BLaER1 treated with 17β-estradiol and CSF1 and Interleukin-3, amounts not matched to agents 10 nM and 100 nM (cell line): Measurements from ENCODE around the gene RBM38.
"Not testable (repeated sequence)": the region's sequence is repeated elsewhere in the genome, so short reads cannot be mapped to it uniquely, and the experiment has no call there.

ENCODE experiments used
- H3K27ac ChIP-seq, 11 experiments: shearing (Covaris generic); formaldehyde crosslinking; 2 replicates each; pipeline ENCODE4 v1.8.1; 2022
- H3K27me3 ChIP-seq, 11 experiments: shearing (Covaris generic); formaldehyde crosslinking; 2 replicates each; pipeline ENCODE4 v1.8.1; 2022
- H3K36me3 ChIP-seq, 11 experiments: shearing (Covaris generic); formaldehyde crosslinking; 2 replicates each; pipeline ENCODE4 v1.8.1; 2022
- H3K4me1 ChIP-seq, 10 experiments: shearing (Covaris generic); formaldehyde crosslinking; 2 replicates each; pipeline ENCODE4 v1.8.1; 2022
- H3K4me2 ChIP-seq, 11 experiments: shearing (Covaris generic); formaldehyde crosslinking; 2 replicates each; pipeline ENCODE4 v1.8.1; 2022
- H3K4me3 ChIP-seq, 10 experiments: shearing (Covaris generic); formaldehyde crosslinking; 2 replicates each; pipeline ENCODE4 v1.8.1; 2022
- H3K9ac ChIP-seq, 11 experiments: shearing (Covaris generic); formaldehyde crosslinking; 2 replicates each; pipeline ENCODE4 v1.8.1; 2022
- H3K9me3 ChIP-seq, 11 experiments: shearing (Covaris generic); formaldehyde crosslinking; replicated peaks in 1 of 11; 2 replicates each; pipeline ENCODE4 v1.8.1; 2022
- H4K20me1 ChIP-seq, 11 experiments: shearing (Covaris generic); formaldehyde crosslinking; 2 replicates each; pipeline ENCODE4 v1.8.1; 2022
- Cebpa-rat ChIP-seq, 11 experiments: shearing (Covaris generic); IDR thresholded peaks; 2 replicates each; pipeline ENCODE4 v1.8.1; 2022

The RBM38 gene

DNA sequence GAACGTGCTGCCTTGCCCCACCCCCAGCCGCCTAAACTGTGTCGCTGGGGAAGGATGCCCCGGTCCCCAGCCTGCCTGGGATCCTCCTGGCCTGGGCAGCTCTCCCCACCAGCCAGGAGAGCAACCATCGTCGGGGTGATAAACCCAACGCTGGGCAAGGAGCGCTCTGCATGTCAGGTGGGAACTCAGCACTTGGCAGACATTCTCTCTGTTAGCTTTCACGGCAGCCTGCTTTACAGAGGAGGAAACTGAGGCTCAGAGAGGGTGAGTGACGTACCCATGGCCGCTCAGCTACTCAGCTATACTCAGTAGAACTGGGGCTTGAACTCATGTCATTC, 37.9 kb downstream of the RBM38 start:
- Histone ChIP-seq H3K4me2 (peak overlapping the region; percentile 74 to 97 (median 90)), H3K36me3 (no peaks in the 10 kb centered on the region), H3K27me3 (no peaks in the 10 kb centered on the region), H3K4me1 (peaks cover 95 to 100% (median 98%) of the 10 kb centered on the region in 10 experiments), H3K9me3 (peaks cover 0 to 6% (median 0%) of the 10 kb centered on the region in 11 experiments; a peak in 1 of 22 replicates), H3K27ac (peak overlapping the region in 10 of 11 experiments; percentile 56 to 100 (median 98); a peak in 20 of 22 replicates), H3K9ac (peak overlapping the region in 9 of 11 experiments; percentile 55 to 91 (median 87); a peak in 18 of 22 replicates), H4K20me1 (no peaks in the 10 kb centered on the region), H3K4me3 (peak overlapping the region in 2 of 10 experiments; percentile 1 to 4; a peak in 2 of 20 replicates)
- TF ChIP-seq Cebpa-rat (IDR thresholded peaks at IDR 0.05): no peak

DNA sequence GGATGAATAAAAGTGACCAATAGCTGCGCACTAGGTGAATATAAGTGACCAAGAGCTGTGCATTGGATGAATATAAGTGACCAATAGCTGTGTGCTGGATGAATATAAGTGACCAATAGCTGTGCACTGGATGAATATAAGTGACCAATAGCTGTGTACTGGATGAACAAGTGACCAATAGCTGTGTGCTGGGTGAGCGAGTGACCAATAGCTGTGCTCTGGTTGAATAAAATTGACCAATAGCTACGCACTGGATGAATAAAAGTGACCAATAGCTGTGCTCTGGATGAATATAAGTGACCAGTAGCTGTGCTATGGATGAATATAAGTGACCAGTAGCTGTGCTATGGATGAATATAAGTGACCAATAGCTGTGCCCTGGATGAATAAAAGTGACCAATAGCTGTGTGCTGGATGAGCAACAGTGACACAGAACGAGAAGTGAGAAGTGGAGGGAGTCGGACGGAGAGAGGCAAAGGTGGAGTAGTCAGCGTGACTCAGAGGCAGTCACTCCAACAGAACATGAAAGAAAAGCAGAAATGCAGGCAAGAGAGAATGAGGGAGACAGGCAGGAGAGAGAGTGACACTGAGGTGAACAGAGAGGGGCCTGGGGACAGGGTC, 38.5 kb downstream of the RBM38 start:
- Histone ChIP-seq H3K27ac (peak overlapping the region in 10 of 11 experiments; percentile 56 to 100 (median 98); a peak in 20 of 22 replicates), H3K9ac (peak overlapping the region in 10 of 11 experiments; percentile 28 to 91 (median 86); a peak in 17 of 22 replicates), H3K9me3 (peaks cover 0 to 6% (median 0%) of the 10 kb centered on the region in 11 experiments; a peak in 1 of 22 replicates), H3K36me3 (no peaks in the 10 kb centered on the region), H3K4me2 (peak overlapping the region; percentile 74 to 97 (median 90)), H3K4me3 (0 out of 20 replicates have a peak overlapping the region, but pooled peaks of 1 of the 10 experiments have one; percentile 1), H4K20me1 (no peaks in the 10 kb centered on the region), H3K27me3 (no peaks in the 10 kb centered on the region), H3K4me1 (peaks cover 95 to 100% (median 98%) of the 10 kb centered on the region in 10 experiments)
- no peak for TF ChIP-seq Cebpa-rat (IDR thresholded peaks at IDR 0.05)

DNA sequence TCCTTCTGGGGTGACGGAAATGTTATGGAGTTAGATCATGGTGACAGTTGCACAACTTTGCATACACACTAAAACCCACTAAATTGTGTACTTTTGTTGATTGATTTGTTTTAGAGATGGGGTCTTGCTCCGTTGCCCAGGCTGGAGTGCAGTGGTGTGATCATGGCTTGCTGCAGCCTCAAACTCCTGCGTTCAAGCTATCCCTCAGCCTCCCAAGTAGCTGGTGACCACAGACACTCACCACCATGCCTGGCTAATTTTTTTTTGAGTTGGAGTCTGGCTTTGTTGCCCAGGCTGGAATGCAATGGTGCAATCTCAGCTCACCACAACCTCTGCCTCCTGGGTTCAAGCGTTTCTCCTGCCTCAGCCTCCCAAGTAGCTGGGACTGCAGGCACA, 39.0 kb downstream of the RBM38 start:
- H3K4me1 ChIP-seq: peaks cover 95 to 100% (median 98%) of the 10 kb centered on the region in 10 experiments
- H3K9ac ChIP-seq: peak overlapping the region in 10 of 11 experiments; percentile 28 to 91 (median 86); a peak in 16 of 22 replicates
- H3K36me3 ChIP-seq, H3K27me3 ChIP-seq, H3K4me3 ChIP-seq, H3K9me3 ChIP-seq, H4K20me1 ChIP-seq: not testable (repeated sequence)
- peak overlapping the region in 10 of 11 experiments; percentile 55 to 100 (median 98); a peak in 20 of 22 replicates for H3K27ac ChIP-seq
- H3K4me2 ChIP-seq: peak overlapping the region; percentile 74 to 97 (median 90)
- peak in 3 of 11 experiments; percentile 19 to 57 (median 20); a peak in 1 of 22 replicates for TF ChIP-seq Cebpa-rat (IDR thresholded peaks at IDR 0.05)

DNA sequence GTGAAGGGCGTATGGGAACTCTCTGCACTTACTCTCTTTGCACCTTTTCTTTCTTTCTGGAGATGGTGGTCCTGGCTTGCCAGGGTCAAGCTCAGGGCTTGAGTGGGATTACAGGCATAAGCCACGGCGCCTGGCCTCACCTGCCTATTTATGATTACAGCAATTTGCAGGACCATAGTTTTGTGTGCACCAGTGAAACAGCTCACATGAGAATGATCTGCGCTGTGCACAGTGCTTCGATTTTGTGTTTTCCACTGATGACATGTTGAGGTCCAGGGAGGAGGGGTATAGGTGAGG, 40.3 kb downstream of the RBM38 start:
- H3K36me3 ChIP-seq: no peaks in the 10 kb centered on the region
- peaks cover 95 to 100% (median 99%) of the 10 kb centered on the region in 10 experiments for H3K4me1 ChIP-seq

DNA sequence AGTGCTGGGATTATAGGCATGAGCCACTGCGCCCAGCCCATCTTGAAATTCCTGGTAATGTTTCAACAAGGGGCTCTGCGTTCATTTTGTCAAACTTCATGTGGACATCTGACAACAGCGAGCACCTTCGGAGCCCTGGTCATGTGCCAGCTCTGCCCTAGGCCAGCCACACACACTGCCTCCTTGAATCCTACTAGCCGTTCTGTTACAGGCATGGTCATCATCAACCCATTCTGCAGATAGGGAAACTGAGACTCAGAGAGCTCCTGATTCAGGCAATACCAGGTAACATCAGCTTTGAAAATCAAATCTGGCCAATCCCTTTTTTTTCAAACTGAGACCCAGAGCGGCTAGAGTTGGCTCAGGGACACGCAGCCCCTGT, 41.3 kb downstream of the RBM38 start:
- TF ChIP-seq Cebpa-rat (IDR thresholded peaks at IDR 0.05): no peak
- no peaks in the 10 kb centered on the region for H4K20me1 ChIP-seq
- H3K4me3 ChIP-seq: peak overlapping the region in 5 of 10 experiments; percentile 9 to 30 (median 16); a peak in 3 of 20 replicates
- H3K9ac ChIP-seq: peak overlapping the region; percentile 39 to 91 (median 84); a peak in 21 of 22 replicates
- H3K4me1 ChIP-seq: peaks cover 89 to 100% (median 99%) of the 10 kb centered on the region in 10 experiments
- peaks cover 4 to 13% (median 7%) of the 10 kb centered on the region in 11 experiments; a peak in 19 of 22 replicates for H3K9me3 ChIP-seq
- H3K27ac ChIP-seq: peak overlapping the region; percentile 27 to 100 (median 97); a peak in 21 of 22 replicates
- H3K27me3 ChIP-seq: no peaks in the 10 kb centered on the region
- H3K36me3 ChIP-seq: 0 out of 22 replicates have a peak, but pooled peaks cover 0 to 4% (median 0%) of the 10 kb centered on the region in 11 experiments
- H3K4me2 ChIP-seq: peak overlapping the region; percentile 74 to 97 (median 90)

More for the DNA sequence above, 40.3 kb downstream of the RBM38 start:
- no peak overlapping the region for H3K4me3 ChIP-seq
- H3K9me3 ChIP-seq: peaks cover 0 to 6% (median 0%) of the 10 kb centered on the region in 11 experiments; a peak in 1 of 22 replicates
- H3K4me2 ChIP-seq: peak overlapping the region; percentile 72 to 97 (median 90)
- TF ChIP-seq Cebpa-rat (IDR thresholded peaks at IDR 0.05): 0 out of 22 replicates have a peak, but pooled peaks of 1 of the 11 experiments have one; percentile 1
- no peaks in the 10 kb centered on the region for H4K20me1 ChIP-seq
- peak overlapping the region in 9 of 11 experiments; percentile 58 to 91 (median 87); a peak in 18 of 22 replicates for H3K9ac ChIP-seq
- H3K27me3 ChIP-seq: no peaks in the 10 kb centered on the region
- H3K27ac ChIP-seq: peak overlapping the region in 10 of 11 experiments; percentile 55 to 100 (median 98); a peak in 19 of 22 replicates

DNA sequence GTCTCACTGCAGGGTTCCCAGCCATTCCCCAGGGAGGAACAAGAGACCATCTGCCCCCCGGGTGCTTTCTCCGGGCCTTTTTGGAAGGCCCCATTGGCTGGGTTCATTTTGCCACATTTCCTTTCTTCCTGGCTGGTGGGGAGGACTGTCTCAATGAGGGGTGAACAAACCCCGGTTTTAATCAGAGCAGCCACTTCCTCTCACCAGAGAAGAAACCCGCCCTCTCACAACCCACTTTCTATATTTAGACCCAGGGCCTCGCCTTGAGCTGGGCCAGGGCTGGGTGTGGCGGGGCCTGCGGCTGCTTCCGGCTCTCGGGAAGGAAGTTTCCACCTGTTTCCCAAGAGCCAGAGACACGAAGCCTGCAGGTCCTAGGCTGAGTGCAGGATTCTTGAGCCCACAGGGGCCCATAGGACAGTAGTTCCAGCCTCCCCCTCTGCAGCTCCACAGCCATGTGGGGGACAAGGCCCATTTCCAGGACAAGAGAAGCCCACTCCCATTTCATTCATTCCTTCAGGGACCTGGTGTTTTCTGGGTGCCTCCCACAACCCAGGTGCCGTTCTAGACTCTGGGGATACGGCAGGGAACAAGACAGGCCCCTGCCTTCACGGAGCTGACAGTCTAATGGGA, 41.8 kb downstream of the RBM38 start:
- Histone ChIP-seq H3K9ac (peak overlapping the region; percentile 39 to 91 (median 84); a peak in 21 of 22 replicates), H3K4me2 (peak overlapping the region; percentile 75 to 97 (median 90)), H4K20me1 (no peaks in the 10 kb centered on the region), H3K27me3 (no peaks in the 10 kb centered on the region), H3K4me3 (peak overlapping the region in 6 of 10 experiments; percentile 33 to 63 (median 46); a peak in 7 of 20 replicates), H3K9me3 (peaks cover 6 to 17% (median 10%) of the 10 kb centered on the region in 11 experiments; a peak in 19 of 22 replicates), H3K27ac (peak overlapping the region; percentile 27 to 100 (median 97); a peak in 21 of 22 replicates), H3K4me1 (peaks cover 84 to 100% (median 99%) of the 10 kb centered on the region in 10 experiments), H3K36me3 (0 out of 22 replicates have a peak, but pooled peaks cover 0 to 5% (median 0%) of the 10 kb centered on the region in 11 experiments)
- peak in 8 of 11 experiments; percentile 34 to 91 (median 66); a peak in 14 of 22 replicates for TF ChIP-seq Cebpa-rat (IDR thresholded peaks at IDR 0.05)

DNA sequence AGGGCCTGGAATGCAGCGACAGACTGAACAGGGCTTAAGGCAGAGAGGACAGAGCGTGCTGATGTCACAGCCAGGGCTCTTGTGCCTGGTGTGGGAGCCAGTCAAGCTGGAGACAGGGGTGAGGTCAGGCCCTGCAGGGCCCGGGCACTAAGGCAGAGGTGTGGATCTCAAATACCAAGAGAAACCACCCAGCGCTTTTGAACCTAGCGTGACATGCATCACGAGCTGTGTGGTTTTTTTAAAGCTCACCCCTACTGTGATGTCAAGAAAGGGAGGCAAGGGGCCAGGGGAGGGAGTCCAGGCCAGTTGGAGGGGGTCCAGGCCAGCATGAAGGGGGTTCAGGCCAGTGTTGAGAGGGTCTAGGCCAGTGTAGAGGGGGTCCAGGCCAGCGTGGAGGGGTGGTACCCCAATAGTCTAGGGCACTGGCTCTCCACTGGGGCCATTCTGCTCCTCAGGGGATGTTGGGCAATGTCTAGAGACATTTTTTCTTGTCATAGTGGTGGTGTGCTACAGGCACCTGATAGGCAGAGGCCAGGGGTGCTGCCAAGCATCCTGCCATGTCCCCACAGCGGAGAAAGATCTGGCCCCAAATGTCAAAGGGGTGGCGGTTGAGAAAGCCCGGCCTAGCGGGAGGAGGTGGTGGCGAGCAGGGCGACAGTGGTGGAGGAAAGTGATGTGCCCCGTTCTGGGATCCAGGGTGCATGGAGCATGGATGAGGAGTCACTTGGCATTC, 42.6 kb downstream of the RBM38 start:
- H3K27ac ChIP-seq: peak overlapping the region; percentile 27 to 100 (median 97); a peak in 21 of 22 replicates
- H3K9me3 ChIP-seq: peaks cover 6 to 17% (median 10%) of the 10 kb centered on the region in 11 experiments; a peak in 19 of 22 replicates
- H3K4me3 ChIP-seq: peak overlapping the region in 7 of 10 experiments; percentile 31 to 63 (median 45); a peak in 11 of 20 replicates
- no peak for TF ChIP-seq Cebpa-rat (IDR thresholded peaks at IDR 0.05)
- no peaks in the 10 kb centered on the region for H4K20me1 ChIP-seq
- peak overlapping the region in 10 of 11 experiments; percentile 73 to 91 (median 86); a peak in 20 of 22 replicates for H3K9ac ChIP-seq
- H3K4me1 ChIP-seq: peaks cover 81 to 100% (median 99%) of the 10 kb centered on the region in 10 experiments
- no peaks in the 10 kb centered on the region for H3K27me3 ChIP-seq
- H3K36me3 ChIP-seq: 0 out of 22 replicates have a peak, but pooled peaks cover 0 to 5% (median 0%) of the 10 kb centered on the region in 11 experiments
- peak overlapping the region; percentile 75 to 97 (median 90) for H3K4me2 ChIP-seq

DNA sequence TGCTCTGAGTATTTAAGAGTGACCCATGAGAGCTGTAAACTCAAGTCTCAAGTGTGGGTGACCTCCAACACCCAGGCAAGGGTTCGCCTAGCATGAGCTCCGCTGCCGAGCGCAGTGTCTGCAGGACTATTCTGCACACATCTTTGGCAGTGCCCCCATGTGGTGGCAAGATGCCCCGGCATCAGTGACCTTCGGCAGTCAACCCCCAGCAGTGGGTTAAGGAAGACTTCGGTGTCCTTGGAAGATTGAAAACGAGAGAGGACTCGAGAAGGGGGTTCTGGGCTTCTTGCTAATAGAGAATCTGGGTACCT, 43.1 kb downstream of the RBM38 start:
- Histone ChIP-seq H3K4me2 (peak overlapping the region; percentile 75 to 97 (median 90)), H3K9ac (peak overlapping the region in 10 of 11 experiments; percentile 36 to 91 (median 86); a peak in 19 of 22 replicates)

More for the DNA sequence above, 43.1 kb downstream of the RBM38 start:
- Histone ChIP-seq H3K27ac (peak overlapping the region in 10 of 11 experiments; percentile 82 to 100 (median 98); a peak in 19 of 22 replicates), H4K20me1 (no peaks in the 10 kb centered on the region), H3K4me1 (peaks cover 77 to 97% (median 96%) of the 10 kb centered on the region in 10 experiments), H3K9me3 (peaks cover 6 to 12% (median 10%) of the 10 kb centered on the region in 11 experiments; a peak in 19 of 22 replicates), H3K27me3 (no peaks in the 10 kb centered on the region), H3K4me3 (peak overlapping the region in 7 of 10 experiments; percentile 31 to 63 (median 45); a peak in 11 of 20 replicates), H3K36me3 (0 out of 22 replicates have a peak, but pooled peaks cover 0 to 5% (median 0%) of the 10 kb centered on the region in 11 experiments)
- no peak for TF ChIP-seq Cebpa-rat (IDR thresholded peaks at IDR 0.05)
